NCI-H526 treated with DMSO at 0.1 percent for 48 hours (cell line): ENCODE measurements around the gene ACADVL.
A peak's percentile ranks its signal among the peaks of the same experiment; 100 is the strongest.

Experiments
- DNase-seq: peaks from one replicate; lab custom pipeline; 2025; lab: John Stamatoyannopoulos, UW

The ACADVL gene

DNA sequence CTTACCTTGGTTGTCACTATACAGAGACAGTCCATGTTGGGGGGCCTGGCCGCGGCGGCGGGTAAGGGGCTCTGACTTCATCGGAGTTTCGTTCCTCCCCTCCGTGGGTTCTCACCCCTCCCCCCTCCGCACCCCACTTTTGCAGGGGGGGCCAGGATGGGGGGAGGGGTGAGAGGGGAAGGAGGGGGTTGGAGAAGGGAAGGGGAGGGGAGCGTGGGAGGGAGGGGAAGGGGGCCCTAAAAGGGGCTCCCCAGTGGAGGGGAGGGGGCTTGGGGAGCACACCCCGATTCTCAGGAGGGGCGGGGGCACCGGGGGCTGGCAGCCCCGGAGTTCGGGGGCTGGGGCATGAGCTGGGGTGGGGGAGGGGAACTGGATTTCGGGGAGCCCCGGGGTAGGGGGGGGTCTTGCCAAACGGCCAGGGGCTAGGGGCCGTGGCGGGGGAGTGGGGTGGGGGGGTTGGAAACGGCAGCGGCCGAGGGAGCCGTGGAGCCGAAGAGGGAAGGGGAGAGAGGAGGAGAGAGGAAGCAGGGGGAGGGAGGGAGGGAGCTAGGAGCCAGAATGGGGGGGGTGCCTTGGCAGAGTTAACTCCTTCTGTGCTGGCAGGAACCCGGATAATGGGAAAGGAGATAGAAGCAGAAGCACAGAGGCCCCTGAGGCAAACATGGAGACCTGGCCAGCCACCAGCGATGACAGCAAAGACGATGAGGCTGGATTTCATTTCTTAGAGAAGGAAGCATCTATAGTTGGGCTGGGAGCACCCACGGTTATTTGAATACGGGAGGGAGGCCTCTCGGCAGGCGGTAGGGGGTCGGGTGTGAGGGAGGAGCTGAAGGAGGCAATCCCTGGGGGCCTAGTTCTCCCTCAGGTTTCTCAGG is 2.4 kb upstream of the ACADVL start:
- no peak for DNase-seq

DNA sequence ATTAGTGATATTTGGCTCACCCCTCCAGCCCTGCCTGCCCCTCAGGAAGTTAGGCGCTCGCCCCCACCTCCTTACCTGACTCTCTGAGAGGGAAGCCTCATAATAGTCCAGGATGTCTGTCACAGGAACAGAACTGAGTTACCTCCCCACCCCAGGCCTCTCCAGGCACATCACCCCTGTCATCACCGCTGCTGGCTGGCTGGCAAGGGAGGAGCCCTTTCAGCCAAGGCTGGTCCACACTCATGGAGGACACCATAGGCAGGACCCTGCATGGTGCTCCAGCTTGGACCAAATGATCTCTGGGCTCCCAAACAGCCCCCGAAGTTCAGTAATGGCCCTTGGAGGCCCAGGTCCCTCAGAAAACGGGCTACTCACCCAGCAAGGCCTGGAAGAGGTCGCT is 1.6 kb upstream of the ACADVL start:
- no peak for DNase-seq

GRCh38 chr17:7218758-7219157 is 980 bp upstream of the ACADVL start:
- no peak for DNase-seq

GRCh38 chr17:7219229-7219811 is 418 bp upstream of the ACADVL start:
- no peak for DNase-seq

GRCh38 chr17:7220593-7221277 is 997 bp downstream of the ACADVL start:
- no peak for DNase-seq

DNA sequence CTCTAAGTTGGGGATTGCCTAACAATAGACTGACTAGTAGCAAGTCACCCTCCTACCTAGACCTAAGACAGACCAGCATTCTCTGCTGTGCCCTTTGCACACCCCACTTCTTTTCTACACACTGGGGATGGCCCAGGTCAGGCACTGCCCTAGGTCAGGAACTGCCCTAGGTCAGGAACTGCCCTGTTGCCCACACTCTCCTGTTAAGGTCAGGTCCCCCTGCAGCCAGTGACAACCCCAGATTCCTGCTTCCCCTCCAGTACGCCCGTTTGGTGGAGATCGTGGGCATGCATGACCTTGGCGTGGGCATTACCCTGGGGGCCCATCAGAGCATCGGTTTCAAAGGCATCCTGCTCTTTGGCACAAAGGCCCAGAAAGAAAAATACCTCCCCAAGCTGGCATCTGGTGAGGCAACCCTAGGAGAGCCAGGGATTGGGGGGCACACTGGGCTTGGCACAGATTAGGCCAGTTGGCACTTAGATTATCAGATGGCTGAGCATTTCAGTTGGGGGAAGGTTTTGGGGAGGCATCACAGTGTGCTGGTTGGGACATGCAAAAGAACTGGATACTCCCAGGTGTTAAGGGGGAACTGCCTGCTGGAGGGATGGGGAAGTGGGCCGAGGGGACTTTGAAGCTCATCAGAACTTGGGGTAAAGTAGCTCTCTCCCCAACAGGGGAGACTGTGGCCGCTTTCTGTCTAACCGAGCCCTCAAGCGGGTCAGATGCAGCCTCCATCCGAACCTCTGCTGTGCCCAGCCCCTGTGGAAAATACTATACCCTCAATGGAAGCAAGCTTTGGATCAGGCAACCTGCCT is 1.7 kb downstream of the ACADVL start:
- DNase-seq: no peak

GRCh38 chr17:7222093-7222971 is 2.6 kb downstream of the ACADVL start:
- DNase-seq: no peak

GRCh38 chr17:7222972-7223292 is 3.2 kb downstream of the ACADVL start:
- DNase-seq: no peak

DNA sequence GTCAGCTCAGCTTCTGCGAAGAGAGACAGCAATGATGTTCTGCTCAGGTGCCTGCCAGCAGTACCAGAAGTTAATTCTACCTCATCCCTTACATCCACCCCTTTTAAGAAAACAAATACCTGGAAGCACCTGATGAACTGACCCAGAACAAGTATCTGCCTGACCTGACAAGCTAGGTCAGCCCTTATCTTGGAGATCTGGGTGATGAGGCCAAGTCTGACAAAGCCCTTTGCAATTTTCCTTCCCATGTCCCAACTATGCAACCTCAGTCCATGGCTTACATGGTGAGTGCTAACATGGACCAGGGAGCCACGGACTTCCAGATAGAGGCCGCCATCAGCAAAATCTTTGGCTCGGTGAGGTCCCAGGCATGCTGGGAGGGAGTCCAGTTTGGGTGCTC is 3.6 kb downstream of the ACADVL start:
- DNase-seq: no peak

GRCh38 chr17:7224110-7224509 is 4.4 kb downstream of the ACADVL start:
- no peak for DNase-seq

- no peak for DNase-seq
Observed at GRCh38 chr17:7224661-7225111, 4.9 kb downstream of the ACADVL start.

DNA sequence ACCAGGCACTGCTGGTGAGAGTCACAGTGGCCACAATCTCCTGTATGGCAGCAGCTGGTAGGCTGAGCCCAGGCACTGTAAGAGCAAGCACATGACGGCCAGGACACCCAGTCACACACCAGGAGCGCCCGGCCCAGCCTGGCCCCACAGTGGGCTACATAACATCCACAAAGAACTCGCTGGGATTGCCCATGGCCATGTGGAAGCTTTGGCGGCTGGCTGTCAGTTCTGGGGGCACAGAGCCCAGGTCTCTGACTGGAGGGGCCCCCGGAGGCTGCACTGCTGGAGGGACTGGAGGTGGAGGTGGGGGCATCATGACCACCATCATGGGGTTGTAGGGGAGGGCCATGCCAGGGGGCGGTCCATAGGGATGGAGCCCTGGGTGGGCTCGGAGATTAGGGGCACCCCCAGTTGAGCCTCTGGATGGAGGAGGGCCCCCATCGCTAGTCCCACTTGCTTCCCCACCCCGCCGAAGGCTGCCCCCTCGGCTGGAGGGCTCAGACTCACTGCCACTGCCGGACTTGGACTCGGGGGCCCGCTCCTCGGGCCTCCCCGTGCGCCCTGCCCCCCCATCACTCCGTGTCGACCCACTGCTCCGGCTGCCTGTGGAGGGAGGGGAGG is 6.1 kb downstream of the ACADVL start:
- no peak for DNase-seq

GRCh38 chr17:7226721-7227710 is 7.3 kb downstream of the ACADVL start:
- DNase-seq: no peak

DNA sequence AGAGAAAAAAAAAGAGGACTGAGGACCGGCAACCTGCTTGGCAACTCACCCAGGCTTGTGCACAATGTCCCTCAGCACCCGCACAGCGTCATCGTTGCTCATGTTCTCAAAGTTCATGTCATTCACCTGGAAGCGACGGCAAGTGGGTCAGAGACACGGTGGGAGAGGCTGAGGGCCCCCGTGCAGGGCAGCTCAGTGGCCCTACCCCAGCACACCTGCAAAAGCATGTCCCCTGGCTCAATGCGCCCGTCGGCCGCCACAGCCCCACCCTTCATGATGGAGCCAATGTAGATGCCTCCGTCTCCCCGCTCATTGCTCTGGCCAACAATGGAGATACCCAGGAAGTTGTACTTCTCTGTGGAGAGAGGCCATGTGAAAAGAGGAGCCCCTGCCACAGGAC is 9.2 kb downstream of the ACADVL start:
- no peak for DNase-seq

- no peak for DNase-seq
Observed at GRCh38 chr17:7229504-7229903, 9.8 kb downstream of the ACADVL start.

DNA sequence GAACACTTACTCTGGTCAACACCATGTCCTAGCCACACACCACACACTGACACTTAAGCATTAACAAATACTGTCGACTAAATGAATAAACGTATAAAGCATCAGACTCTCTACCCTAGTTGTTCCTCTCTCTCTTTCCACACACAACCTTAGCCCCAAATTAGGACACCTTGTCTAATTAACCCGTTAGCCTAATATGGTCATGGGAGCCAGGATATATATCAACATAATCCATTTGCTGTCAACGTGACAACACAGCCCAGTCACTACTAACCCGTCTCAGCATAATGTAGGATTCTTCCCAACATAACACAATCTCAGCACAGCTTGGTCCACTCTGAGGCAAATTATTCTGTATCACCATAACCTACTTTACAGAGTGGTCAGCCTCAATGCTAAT is 12.4 kb downstream of the ACADVL start:
- DNase-seq: no peak

DNA sequence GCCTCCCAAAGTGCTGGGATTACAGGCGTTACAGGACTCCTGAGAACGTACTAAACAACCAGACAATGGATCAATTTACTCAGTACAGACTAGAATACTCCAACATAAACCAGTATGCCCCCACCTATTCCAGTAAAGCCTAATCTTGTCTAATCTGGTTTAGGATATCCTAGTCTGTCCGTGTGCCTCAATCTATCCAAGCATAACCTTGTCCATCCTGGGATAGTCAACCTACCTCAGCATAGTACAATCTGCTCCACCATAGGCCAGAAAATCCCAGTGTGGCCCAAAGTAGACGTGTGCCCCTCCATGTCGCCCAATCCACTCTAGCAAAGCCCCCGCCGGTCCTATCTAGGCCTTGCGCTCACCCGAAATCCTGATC is 14.0 kb downstream of the ACADVL start:
- DNase-seq: peak; percentile 9

DNA sequence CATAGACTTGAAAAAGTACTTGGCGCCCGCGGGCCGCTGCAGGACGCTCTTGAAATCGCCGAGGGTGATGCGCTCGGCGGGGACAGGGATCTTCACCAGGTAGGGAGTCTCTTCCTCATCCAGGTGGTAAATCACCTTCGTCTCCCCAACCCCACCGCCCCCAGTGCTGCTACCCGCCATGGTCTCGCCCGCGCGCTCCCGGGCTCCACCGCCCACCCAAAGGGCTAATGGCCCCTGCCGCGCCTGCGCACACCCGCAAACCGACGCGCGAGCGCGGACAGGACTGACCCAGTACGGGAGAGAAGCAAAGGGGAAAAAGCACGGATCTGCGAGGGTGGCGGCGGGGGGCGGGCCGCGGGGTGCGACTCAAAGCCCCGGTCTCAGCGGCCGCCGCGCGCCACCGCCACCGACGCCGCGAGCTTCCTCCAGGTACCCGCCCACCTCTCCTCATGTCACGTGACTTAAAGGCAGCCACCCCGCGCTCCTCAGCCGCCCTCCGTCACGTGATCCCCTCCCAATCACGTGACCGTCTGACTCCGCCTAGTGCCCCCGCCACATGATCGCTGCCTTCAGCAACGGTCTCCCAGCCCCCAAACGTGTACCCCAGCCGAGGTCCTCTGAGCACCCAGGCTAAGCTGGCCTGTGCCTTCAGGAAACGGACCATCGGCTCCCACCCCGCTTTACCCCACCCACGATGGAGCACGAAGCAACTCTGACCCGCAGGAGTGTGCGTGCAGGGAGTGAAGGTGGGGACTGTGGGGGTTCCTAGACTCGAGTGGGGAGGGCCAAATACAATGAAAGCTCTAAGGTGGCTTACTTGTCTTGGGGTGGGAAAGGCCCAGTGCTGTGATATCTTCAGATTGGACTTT is 14.6 kb downstream of the ACADVL start, which contains the start of gene DVL2:
DVL2 (minus strand) TSS at position 435 of the 869 bp plus-strand sequence; CDS start at position 180, 255 bp downstream.
- DNase-seq: peak; percentile 76
